PC-9 (cell line): Measurements from ENCODE around the gene PNMA1. TPM values are rescaled to one million over a fixed set of nuclear protein-coding genes. Genes with fewer than 3 reads are reported as not detected.

Experiments used
- BruUV-seq: library from RNA; stranded (reverse); fragments of 400-500 nt; replicated peaks from 2 replicates; lab custom pipeline; 2021; lab: Mats Ljungman, UMichigan
- CTCF ChIA-PET: fragments of 300-600 bp; sonication (Branson Sonifier 250); formaldehyde crosslinking; loops from one replicate; lab custom pipeline; 2022; ENCODE audit warnings: antibody characterized with exemption; lab: Charles Lee
- POLR2A ChIA-PET: fragments of 300-600 bp; sonication (Branson Sonifier 250); formaldehyde crosslinking; loops from one replicate; lab custom pipeline; 2022; ENCODE audit warnings: antibody characterized with exemption; ENCODE audit not compliant: unreplicated experiment; lab: Charles Lee
- DNase-seq, 2 experiments: peaks; one replicate each; pipeline versions ENCODE4 v3.0.0 to v3.0.0-alpha.2; 2015 to 2022; ENCODE audit warnings: mixed read lengths in 1 of 2
- H2AFZ ChIP-seq: fragments of 200-600 bp; sonication (generic); 2 replicates; pipeline ENCODE4 v1.8.1; 2017; ENCODE audit warnings: antibody characterized with exemption
- H3F3A ChIP-seq: fragments of 200-600 bp; sonication (generic); 2 replicates; pipeline ENCODE4 v1.8.1; 2017; ENCODE audit warnings: antibody characterized with exemption, mild to moderate bottlenecking, low read depth; ENCODE audit not compliant: insufficient read depth
- H3K27ac ChIP-seq: fragments of 200-600 bp; sonication (generic); 2 replicates; pipeline ENCODE4 v1.6.1; 2016; ENCODE audit warnings: mixed run types
- H3K27me3 ChIP-seq: fragments of 200-600 bp; sonication (generic); 2 replicates; pipeline ENCODE4 v1.6.1; 2016; ENCODE audit warnings: low read depth, mixed run types; ENCODE audit not compliant: insufficient read depth
- H3K36me3 ChIP-seq: fragments of 200-600 bp; sonication (generic); 2 replicates; pipeline ENCODE4 v1.6.1; 2016; ENCODE audit warnings: low read depth, mixed run types
- H3K4me1 ChIP-seq: fragments of 200-600 bp; sonication (generic); replicated peaks from 2 replicates; pipeline ENCODE4 v1.6.1; 2016; ENCODE audit warnings: mixed run types; ENCODE audit not compliant: insufficient read depth
- H3K4me2 ChIP-seq: fragments of 200-600 bp; sonication (generic); 2 replicates; pipeline ENCODE4 v1.6.1; 2017; ENCODE audit warnings: mixed run types
- H3K4me3 ChIP-seq: fragments of 200-600 bp; sonication (generic); 2 replicates; pipeline ENCODE4 v1.6.1; 2016; ENCODE audit warnings: mixed run types
- H3K79me2 ChIP-seq: fragments of 200-600 bp; sonication (generic); 2 replicates; pipeline ENCODE4 v1.6.1; 2017; ENCODE audit warnings: low read depth, mixed run types
- H3K9me2 ChIP-seq: fragments of 200-600 bp; sonication (generic); 2 replicates; pipeline ENCODE4 v1.8.1; 2017; ENCODE audit warnings: mild to moderate bottlenecking; ENCODE audit not compliant: insufficient read depth
- H3K9me3 ChIP-seq: fragments of 200-600 bp; sonication (generic); 2 replicates; pipeline ENCODE4 v1.8.1; 2016; ENCODE audit warnings: low read depth; ENCODE audit not compliant: insufficient read depth
- H4K20me1 ChIP-seq: fragments of 200-600 bp; sonication (generic); 2 replicates; pipeline ENCODE4 v1.8.1; 2017; ENCODE audit not compliant: insufficient read depth
- EZH2 ChIP-seq: fragments of 200-600 bp; sonication (generic); IDR thresholded peaks from 2 replicates; pipeline ENCODE4 v1.8.0; 2017; ENCODE audit warnings: antibody characterized with exemption, low read depth
- intact Hi-C: fragments of 100-400 bp; cut with micrococcal nuclease; formaldehyde crosslinking; loops from one replicate; pipeline ENCODE4 v1.10.0; 2022; ENCODE audit not compliant: unreplicated experiment
- total RNA-seq: library from RNA; stranded (reverse); gene quantifications from 2 replicates; pipeline ENCODE4 v1.2.3, GENCODE V29; 2021
- TF ChIP-seq, protein P1 (sequence below): fragments of 200-600 bp; sonication (generic); conservative IDR thresholded peaks from 2 replicates; pipeline ENCODE4 v1.6.1; 2017; ENCODE audit warnings: mixed run types, antibody characterized with exemption, mild to moderate bottlenecking, moderate library complexity

The PNMA1 gene
- total RNA-seq, 1 experiment from 2014 or later = 13.6 TPM

DNA sequence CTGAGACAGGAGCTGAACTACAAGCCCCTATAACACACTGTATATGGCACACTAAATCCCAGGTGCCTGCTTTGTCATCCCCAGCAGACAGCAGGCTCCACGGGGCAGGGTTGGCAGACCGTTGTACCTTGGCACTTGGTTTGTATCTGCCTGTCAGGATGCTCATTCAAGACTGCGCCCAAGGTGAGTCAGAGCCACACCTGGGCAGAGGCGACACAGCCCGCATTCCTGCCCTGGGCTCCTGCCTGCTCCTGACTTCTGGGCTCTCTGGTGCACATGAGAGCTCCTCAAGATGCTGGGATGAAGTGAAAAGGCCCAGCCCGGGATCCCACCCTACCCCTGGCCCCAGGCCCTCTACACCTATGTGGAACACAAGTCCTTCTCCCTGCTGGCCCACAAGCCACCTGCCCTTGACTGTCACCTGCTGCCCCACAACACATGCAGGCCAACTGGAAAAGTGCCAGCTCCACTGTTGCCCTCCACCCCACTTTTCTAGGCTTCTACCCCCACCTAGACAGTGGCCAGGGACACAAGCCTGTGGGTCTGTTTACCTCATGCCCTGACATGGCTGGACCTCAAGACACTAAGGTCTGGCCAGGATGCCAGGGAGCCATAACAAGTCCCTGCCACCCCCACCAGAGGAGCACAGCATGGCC, 30.8 kb upstream of the PNMA1 start:
- H3K9me2 ChIP-seq = no peaks in the 10 kb centered on the region
- H4K20me1 ChIP-seq = peaks cover 21% of the 10 kb centered on the region
- no peak overlapping the region for H2AFZ ChIP-seq
- TF ChIP-seq, protein P1, sequence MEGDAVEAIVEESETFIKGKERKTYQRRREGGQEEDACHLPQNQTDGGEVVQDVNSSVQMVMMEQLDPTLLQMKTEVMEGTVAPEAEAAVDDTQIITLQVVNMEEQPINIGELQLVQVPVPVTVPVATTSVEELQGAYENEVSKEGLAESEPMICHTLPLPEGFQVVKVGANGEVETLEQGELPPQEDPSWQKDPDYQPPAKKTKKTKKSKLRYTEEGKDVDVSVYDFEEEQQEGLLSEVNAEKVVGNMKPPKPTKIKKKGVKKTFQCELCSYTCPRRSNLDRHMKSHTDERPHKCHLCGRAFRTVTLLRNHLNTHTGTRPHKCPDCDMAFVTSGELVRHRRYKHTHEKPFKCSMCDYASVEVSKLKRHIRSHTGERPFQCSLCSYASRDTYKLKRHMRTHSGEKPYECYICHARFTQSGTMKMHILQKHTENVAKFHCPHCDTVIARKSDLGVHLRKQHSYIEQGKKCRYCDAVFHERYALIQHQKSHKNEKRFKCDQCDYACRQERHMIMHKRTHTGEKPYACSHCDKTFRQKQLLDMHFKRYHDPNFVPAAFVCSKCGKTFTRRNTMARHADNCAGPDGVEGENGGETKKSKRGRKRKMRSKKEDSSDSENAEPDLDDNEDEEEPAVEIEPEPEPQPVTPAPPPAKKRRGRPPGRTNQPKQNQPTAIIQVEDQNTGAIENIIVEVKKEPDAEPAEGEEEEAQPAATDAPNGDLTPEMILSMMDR = no peak
- TF ChIP-seq EZH2 = no peak
- H3F3A ChIP-seq = peaks cover 57% of the 10 kb centered on the region
- CTCF ChIA-PET = interaction anchor here (0.6 to 1.1 kb wide), 5 partner anchors 14 to 52 kb away, joined by 3 to 9 read pairs (median 5); no protein-coding TSS in a partner anchor
- H3K9me3 ChIP-seq = no peaks in the 10 kb centered on the region
- intact Hi-C loops = loop anchor here (5.0 kb wide), 3 partner anchors 42 to 142 kb away; partner anchors contain the start of gene ZNF410
- no peaks in the 10 kb centered on the region for H3K27me3 ChIP-seq
- H3K36me3 ChIP-seq = no peaks in the 10 kb centered on the region
- H3K79me2 ChIP-seq = peaks cover 92% of the 10 kb centered on the region
- DNase-seq = peak; percentile 88 to 91
- POLR2A ChIA-PET = interaction anchor here (0.5 to 1.3 kb wide), 2 partner anchors 11 to 106 kb away, joined by 14 to 16 read pairs; no protein-coding TSS in a partner anchor
- H3K4me2 ChIP-seq = peak overlapping the region; percentile 88
- peaks cover 85% of the 10 kb centered on the region for H3K4me1 ChIP-seq
- TSS peak; percentile 19 for BruUV-seq
- peak overlapping the region; percentile 90 for H3K27ac ChIP-seq
- H3K4me3 ChIP-seq = no peak overlapping the region

DNA sequence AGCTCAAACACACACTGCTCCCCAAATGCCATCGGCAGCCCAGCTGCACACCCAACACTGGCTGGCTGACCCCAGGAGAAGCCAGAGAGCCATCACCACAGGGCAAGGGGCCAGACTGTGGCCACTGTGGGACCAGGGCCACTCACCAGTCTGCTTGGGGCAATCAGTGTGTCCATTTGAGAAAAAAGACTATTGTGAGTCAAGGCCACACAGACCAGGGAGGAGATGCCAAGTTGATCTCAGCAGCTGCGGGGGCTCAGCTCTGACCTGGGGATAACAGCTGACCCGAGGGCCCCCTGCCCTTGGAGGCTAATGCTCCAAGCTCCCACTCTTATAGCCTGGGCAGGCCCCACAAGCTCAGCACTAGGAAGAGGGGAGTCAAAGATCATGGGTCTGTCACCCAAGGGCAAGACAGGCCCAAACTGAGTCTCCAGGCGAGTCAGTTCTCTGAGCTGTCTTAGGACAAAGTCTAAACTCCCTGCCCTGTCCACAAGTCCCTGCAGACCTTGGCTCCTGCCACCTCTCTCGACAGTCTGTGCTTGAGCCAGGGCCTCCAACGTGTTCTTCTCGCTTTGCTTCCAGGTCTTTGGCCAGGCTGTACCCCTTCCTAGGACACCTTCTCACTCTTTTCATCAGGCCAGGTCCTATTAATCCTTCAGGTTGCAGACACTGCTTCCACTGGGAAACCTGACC, 30.1 kb upstream of the PNMA1 start:
- peaks cover 21% of the 10 kb centered on the region for H4K20me1 ChIP-seq
- no peaks in the 10 kb centered on the region for H3K9me2 ChIP-seq
- no peak for DNase-seq
- peaks cover 92% of the 10 kb centered on the region for H3K79me2 ChIP-seq
- no peaks in the 10 kb centered on the region for H3K9me3 ChIP-seq
- TSS peak; percentile 35 for BruUV-seq
- CTCF ChIA-PET = interaction anchor here (0.5 to 1.0 kb wide), 4 partner anchors 14 to 44 kb away, joined by 3 to 6 read pairs (median 4); no protein-coding TSS in a partner anchor
- peak overlapping the region; percentile 90 for H3K27ac ChIP-seq
- H3K36me3 ChIP-seq = no peaks in the 10 kb centered on the region
- H2AFZ ChIP-seq = no peak overlapping the region
- no peaks in the 10 kb centered on the region for H3K27me3 ChIP-seq
- intact Hi-C loops = loop anchor here (5.0 kb wide), 3 partner anchors 43 to 143 kb away; partner anchors contain the start of gene ZNF410
- peaks cover 57% of the 10 kb centered on the region for H3F3A ChIP-seq
- POLR2A ChIA-PET = interaction anchor here (1.3 kb wide), 1 partner anchor 107 kb away, joined by 14 read pairs; no protein-coding TSS in a partner anchor
- no peak overlapping the region for H3K4me3 ChIP-seq
- TF ChIP-seq EZH2 = no peak
- TF ChIP-seq, protein P1 = no peak
- peaks cover 92% of the 10 kb centered on the region for H3K4me1 ChIP-seq
- peak overlapping the region; percentile 88 for H3K4me2 ChIP-seq

DNA sequence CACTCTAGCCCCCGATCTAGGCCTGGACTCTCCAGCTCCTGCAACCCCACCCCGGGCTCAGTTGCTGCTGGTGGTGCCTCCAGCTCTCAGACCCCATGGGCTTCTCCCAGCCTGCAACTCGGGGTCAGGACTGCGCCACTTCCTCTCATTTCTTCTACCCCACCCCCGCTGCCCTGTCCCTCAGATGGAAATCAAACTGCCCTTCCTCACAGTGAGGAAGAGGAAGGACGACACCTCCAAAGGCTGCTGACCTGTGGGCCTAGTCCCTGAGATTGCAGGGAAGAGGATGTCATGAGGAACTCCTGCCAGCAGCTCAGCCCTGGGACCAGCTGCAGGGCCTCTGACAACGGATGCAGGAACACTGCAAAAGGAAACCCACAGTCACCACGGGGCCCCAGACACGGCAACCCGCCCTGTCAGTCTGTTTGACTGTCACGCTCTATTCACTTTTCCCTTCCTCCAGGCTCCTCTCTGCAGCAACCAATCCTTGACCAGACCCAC, 29.3 kb upstream of the PNMA1 start:
- peaks cover 18% of the 10 kb centered on the region for H4K20me1 ChIP-seq
- H3F3A ChIP-seq = peaks cover 50% of the 10 kb centered on the region
- BruUV-seq = no TSS peak
- intact Hi-C loops = loop anchor here (5.0 kb wide), 3 partner anchors 44 to 144 kb away; partner anchors contain the start of gene ZNF410
- H2AFZ ChIP-seq = no peak overlapping the region
- peaks cover 92% of the 10 kb centered on the region for H3K4me1 ChIP-seq
- ChIA-PET CTCF (no interaction called here), POLR2A (no interaction called here)
- no peaks in the 10 kb centered on the region for H3K9me2 ChIP-seq
- peak overlapping the region; percentile 90 for H3K27ac ChIP-seq
- no peaks in the 10 kb centered on the region for H3K36me3 ChIP-seq
- peak overlapping the region; percentile 88 for H3K4me2 ChIP-seq
- no peak for DNase-seq
- H3K79me2 ChIP-seq = peaks cover 92% of the 10 kb centered on the region
- TF ChIP-seq EZH2 = no peak
- TF ChIP-seq, protein P1 = no peak
- no peaks in the 10 kb centered on the region for H3K9me3 ChIP-seq
- no peak overlapping the region for H3K4me3 ChIP-seq
- no peaks in the 10 kb centered on the region for H3K27me3 ChIP-seq
